ENCODE results near the gene FBXL22. TPM values are rescaled to one million over a fixed set of nuclear protein-coding genes. Genes with fewer than 3 reads are reported as not detected.

FBXL22 gene
- total RNA-seq, 4 donors from 2014 or later: 14.4 to 81.6 (median 46.3) TPM

GRCh38 chr15:63634154-63634553, 37.0 kb downstream of the FBXL22 start:
- H3K36me3 ChIP-seq: peaks cover 52 to 100% (median 94%) of the 10 kb centered on the region in 4 donors
- H3K4me1 ChIP-seq: no peaks in the 10 kb centered on the region
- 79% methylated on average over 1 of the region's 1 CpG for WGBS
- H3K9me3 ChIP-seq: no peaks in the 10 kb centered on the region
- no peaks in the 10 kb centered on the region for H3K27me3 ChIP-seq
- intact Hi-C loops (cut with DNase I): no loop called here
- TF ChIP-seq EP300 (IDR thresholded peaks at IDR 0.05): no peak
- TF ChIP-seq POLR2A (IDR thresholded peaks at IDR 0.05; ENCODE audit: low read depth): no peak
- no peak for TF ChIP-seq CTCF (IDR thresholded peaks at IDR 0.05)
- no peak for TF ChIP-seq POLR2AphosphoS5 (IDR thresholded peaks at IDR 0.05)
- DNase-seq (ENCODE audit: extremely low spot score): no peak
- H3K4me3 ChIP-seq: no peak overlapping the region
- H3K27ac ChIP-seq (replicated peaks in 1 of 4): no peak overlapping the region

- WGBS: 99% methylated on average over 9 of the region's 9 CpGs
- TF ChIP-seq POLR2A (IDR thresholded peaks at IDR 0.05; ENCODE audit: low read depth): no peak
- TF ChIP-seq CTCF (IDR thresholded peaks at IDR 0.05): no peak
- no peak for TF ChIP-seq POLR2AphosphoS5 (IDR thresholded peaks at IDR 0.05)
- TF ChIP-seq EP300 (IDR thresholded peaks at IDR 0.05): no peak
- no peak for DNase-seq (ENCODE audit: extremely low spot score)
- intact Hi-C loops (cut with DNase I): no loop called here
- Histone ChIP-seq H3K4me1 (no peaks in the 10 kb centered on the region), H3K27me3 (no peaks in the 10 kb centered on the region), H3K27ac (replicated peaks in 1 of 4) (no peak overlapping the region), H3K36me3 (peaks cover 55 to 100% (median 95%) of the 10 kb centered on the region in 4 donors), H3K9me3 (no peaks in the 10 kb centered on the region), H3K4me3 (no peak overlapping the region)
Measured at GRCh38 chr15:63636518-63637061, 39.4 kb downstream of the FBXL22 start.

- no peaks in the 10 kb centered on the region for H3K27me3 ChIP-seq
- DNase-seq (ENCODE audit: extremely low spot score): no peak
- no peak overlapping the region for H3K4me3 ChIP-seq
- no peak overlapping the region for H3K27ac ChIP-seq (replicated peaks in 1 of 4)
- H3K4me1 ChIP-seq: no peaks in the 10 kb centered on the region
- intact Hi-C loops (cut with DNase I): no loop called here
- 100% methylated on average over 1 of the region's 1 CpG for WGBS
- H3K36me3 ChIP-seq: peaks cover 53 to 100% (median 89%) of the 10 kb centered on the region in 4 donors
- H3K9me3 ChIP-seq: no peaks in the 10 kb centered on the region
- TF ChIP-seq CTCF (IDR thresholded peaks at IDR 0.05) (no peak), POLR2A (IDR thresholded peaks at IDR 0.05; ENCODE audit: low read depth) (no peak), EP300 (IDR thresholded peaks at IDR 0.05) (no peak), POLR2AphosphoS5 (IDR thresholded peaks at IDR 0.05) (no peak)
Measured at GRCh38 chr15:63638839-63639238, 41.7 kb downstream of the FBXL22 start.

- peaks cover 52 to 100% (median 89%) of the 10 kb centered on the region in 4 donors for H3K36me3 ChIP-seq
- no peak for TF ChIP-seq POLR2AphosphoS5 (IDR thresholded peaks at IDR 0.05)
- TF ChIP-seq EP300 (IDR thresholded peaks at IDR 0.05): no peak
- no peak for TF ChIP-seq POLR2A (IDR thresholded peaks at IDR 0.05; ENCODE audit: low read depth)
- no peak for TF ChIP-seq CTCF (IDR thresholded peaks at IDR 0.05)
- 92% methylated on average over 3 of the region's 3 CpGs for WGBS
- intact Hi-C loops (cut with DNase I): no loop called here
- no peaks in the 10 kb centered on the region for H3K27me3 ChIP-seq
- no peaks in the 10 kb centered on the region for H3K9me3 ChIP-seq
- H3K4me3 ChIP-seq: no peak overlapping the region
- DNase-seq (ENCODE audit: extremely low spot score): no peak
- no peaks in the 10 kb centered on the region for H3K4me1 ChIP-seq
- H3K27ac ChIP-seq (replicated peaks in 1 of 4): no peak overlapping the region
Measured at GRCh38 chr15:63640146-63640545, 43.0 kb downstream of the FBXL22 start.

Other genes with a start within 250 kb of the FBXL22 start
- gene CA12, start 215.5 kb upstream of the FBXL22 start, total RNA-seq: 10 to 100 TPM in 1 of 4 donors, 1 to 10 TPM in 3; 2.3 to 14.5 (median 6.0) TPM
- gene USP3, start 92.8 kb upstream of the FBXL22 start, total RNA-seq: 10 to 100 TPM; 40.1 to 46.5 (median 41.3) TPM
- 100 to 1,000 TPM in 3 of 4 donors, 10 to 100 TPM in 1; 99.3 to 139 (median 123) TPM for gene HERC1, start 236.6 kb downstream of the FBXL22 start, total RNA-seq

All from esophagus muscularis mucosa (tissue), 4 donors.